Measurements from ENCODE around the gene CDR2. TPM values are rescaled to one million over a fixed set of nuclear protein-coding genes. Genes with fewer than 3 reads are reported as not detected.

CDR2 gene
- total and polyA plus RNA-seq, 2 of the 13 experiments (the other 11 are each of a cell fraction or from before 2014, with no cell fraction given): 59.0 to 78.9 TPM

DNA sequence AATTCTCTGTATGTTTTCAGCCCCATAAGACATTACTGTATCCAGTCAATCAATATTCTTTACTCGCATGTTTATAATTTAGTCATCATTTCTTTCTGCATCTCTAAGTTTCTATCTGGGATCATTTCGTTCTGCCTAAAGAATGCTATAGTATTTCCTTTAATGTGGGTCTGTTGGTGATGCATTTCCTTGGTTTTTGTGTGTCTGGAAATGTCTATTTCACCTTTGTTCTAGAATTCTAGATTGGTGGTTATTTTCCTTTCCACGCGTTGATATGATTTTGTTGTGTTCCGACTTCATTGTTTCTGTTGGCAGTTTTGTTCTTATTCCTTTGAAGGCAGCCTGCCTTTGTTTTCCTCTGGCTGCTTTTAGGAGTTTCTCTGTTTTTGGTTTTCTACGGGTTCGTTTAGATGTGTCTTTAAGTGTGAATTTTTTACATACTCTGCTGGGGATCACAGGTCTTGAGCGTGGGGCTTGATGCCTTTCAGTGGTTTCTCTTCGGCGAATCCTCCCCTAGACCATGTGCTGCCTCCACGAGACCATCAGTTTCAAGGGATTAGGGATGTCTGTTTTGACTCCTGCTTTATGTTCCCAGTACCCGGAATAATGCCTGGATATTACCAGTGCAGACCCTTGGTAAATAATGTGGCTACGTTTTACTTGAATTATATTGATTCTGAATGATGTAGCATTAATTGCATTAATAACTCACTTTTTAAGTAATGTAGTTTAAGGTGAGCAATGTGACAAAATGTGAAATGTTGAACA is 53.7 kb downstream of the CDR2 start (continued):
- TF ChIP-seq, protein P1, sequence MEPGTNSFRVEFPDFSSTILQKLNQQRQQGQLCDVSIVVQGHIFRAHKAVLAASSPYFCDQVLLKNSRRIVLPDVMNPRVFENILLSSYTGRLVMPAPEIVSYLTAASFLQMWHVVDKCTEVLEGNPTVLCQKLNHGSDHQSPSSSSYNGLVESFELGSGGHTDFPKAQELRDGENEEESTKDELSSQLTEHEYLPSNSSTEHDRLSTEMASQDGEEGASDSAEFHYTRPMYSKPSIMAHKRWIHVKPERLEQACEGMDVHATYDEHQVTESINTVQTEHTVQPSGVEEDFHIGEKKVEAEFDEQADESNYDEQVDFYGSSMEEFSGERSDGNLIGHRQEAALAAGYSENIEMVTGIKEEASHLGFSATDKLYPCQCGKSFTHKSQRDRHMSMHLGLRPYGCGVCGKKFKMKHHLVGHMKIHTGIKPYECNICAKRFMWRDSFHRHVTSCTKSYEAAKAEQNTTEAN (CRISPR knock-in tag; conservative IDR thresholded peaks at IDR 0.05): no peak
- TF ChIP-seq, protein P2, sequence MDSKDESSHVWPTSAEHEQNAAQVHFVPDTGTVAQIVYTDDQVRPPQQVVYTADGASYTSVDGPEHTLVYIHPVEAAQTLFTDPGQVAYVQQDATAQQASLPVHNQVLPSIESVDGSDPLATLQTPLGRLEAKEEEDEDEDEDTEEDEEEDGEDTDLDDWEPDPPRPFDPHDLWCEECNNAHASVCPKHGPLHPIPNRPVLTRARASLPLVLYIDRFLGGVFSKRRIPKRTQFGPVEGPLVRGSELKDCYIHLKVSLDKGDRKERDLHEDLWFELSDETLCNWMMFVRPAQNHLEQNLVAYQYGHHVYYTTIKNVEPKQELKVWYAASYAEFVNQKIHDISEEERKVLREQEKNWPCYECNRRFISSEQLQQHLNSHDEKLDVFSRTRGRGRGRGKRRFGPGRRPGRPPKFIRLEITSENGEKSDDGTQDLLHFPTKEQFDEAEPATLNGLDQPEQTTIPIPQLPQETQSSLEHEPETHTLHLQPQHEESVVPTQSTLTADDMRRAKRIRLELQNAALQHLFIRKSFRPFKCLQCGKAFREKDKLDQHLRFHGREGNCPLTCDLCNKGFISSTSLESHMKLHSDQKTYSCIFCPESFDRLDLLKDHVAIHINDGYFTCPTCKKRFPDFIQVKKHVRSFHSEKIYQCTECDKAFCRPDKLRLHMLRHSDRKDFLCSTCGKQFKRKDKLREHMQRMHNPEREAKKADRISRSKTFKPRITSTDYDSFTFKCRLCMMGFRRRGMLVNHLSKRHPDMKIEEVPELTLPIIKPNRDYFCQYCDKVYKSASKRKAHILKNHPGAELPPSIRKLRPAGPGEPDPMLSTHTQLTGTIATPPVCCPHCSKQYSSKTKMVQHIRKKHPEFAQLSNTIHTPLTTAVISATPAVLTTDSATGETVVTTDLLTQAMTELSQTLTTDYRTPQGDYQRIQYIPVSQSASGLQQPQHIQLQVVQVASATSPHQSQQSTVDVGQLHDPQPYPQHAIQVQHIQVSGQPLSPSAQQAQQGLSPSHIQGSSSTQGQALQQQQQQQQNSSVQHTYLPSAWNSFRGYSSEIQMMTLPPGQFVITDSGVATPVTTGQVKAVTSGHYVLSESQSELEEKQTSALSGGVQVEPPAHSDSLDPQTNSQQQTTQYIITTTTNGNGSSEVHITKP (CRISPR knock-in tag; IDR thresholded peaks at IDR 0.05; ENCODE audit: low read depth): no peak
- no peak for TF ChIP-seq KLF13 (CRISPR knock-in tag; IDR thresholded peaks at IDR 0.05)
- TF ChIP-seq ZNF446 (CRISPR knock-in tag; IDR thresholded peaks at IDR 0.05): no peak
- no peak for TF ChIP-seq ARNT2 (CRISPR knock-in tag; IDR thresholded peaks at IDR 0.05; ENCODE audit: low read depth)
- TF ChIP-seq SMAD9 (CRISPR knock-in tag; IDR thresholded peaks at IDR 0.05): no peak
- no peak for TF ChIP-seq NFIC (IDR thresholded peaks at IDR 0.05; ENCODE audit: low read length)
- TF ChIP-seq, protein P3, sequence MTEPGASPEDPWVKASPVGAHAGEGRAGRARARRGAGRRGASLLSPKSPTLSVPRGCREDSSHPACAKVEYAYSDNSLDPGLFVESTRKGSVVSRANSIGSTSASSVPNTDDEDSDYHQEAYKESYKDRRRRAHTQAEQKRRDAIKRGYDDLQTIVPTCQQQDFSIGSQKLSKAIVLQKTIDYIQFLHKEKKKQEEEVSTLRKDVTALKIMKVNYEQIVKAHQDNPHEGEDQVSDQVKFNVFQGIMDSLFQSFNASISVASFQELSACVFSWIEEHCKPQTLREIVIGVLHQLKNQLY (CRISPR knock-in tag; IDR thresholded peaks at IDR 0.05): no peak
- no peak for TF ChIP-seq LCORL (IDR thresholded peaks at IDR 0.05)
- peak; percentile 23; the same call in 1 of the 2 replicates for TF ChIP-seq LCORL (CRISPR knock-in tag; IDR thresholded peaks at IDR 0.05)
- TF ChIP-seq, protein P4, sequence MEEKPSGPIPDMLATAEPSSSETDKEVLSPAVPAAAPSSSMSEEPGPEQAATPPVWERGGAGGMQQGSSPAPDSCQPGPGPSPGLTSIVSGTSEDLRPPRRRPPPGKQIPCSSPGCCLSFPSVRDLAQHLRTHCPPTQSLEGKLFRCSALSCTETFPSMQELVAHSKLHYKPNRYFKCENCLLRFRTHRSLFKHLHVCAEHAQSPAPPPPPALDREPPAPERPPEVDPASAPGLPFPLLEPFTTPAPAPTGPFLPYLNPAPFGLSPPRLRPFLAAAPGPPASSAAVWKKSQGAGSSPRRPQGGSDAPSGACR (CRISPR knock-in tag; IDR thresholded peaks at IDR 0.05): 0 out of 2 replicates have a peak, but pooled peaks have one; percentile 30
- TF ChIP-seq, protein P5, sequence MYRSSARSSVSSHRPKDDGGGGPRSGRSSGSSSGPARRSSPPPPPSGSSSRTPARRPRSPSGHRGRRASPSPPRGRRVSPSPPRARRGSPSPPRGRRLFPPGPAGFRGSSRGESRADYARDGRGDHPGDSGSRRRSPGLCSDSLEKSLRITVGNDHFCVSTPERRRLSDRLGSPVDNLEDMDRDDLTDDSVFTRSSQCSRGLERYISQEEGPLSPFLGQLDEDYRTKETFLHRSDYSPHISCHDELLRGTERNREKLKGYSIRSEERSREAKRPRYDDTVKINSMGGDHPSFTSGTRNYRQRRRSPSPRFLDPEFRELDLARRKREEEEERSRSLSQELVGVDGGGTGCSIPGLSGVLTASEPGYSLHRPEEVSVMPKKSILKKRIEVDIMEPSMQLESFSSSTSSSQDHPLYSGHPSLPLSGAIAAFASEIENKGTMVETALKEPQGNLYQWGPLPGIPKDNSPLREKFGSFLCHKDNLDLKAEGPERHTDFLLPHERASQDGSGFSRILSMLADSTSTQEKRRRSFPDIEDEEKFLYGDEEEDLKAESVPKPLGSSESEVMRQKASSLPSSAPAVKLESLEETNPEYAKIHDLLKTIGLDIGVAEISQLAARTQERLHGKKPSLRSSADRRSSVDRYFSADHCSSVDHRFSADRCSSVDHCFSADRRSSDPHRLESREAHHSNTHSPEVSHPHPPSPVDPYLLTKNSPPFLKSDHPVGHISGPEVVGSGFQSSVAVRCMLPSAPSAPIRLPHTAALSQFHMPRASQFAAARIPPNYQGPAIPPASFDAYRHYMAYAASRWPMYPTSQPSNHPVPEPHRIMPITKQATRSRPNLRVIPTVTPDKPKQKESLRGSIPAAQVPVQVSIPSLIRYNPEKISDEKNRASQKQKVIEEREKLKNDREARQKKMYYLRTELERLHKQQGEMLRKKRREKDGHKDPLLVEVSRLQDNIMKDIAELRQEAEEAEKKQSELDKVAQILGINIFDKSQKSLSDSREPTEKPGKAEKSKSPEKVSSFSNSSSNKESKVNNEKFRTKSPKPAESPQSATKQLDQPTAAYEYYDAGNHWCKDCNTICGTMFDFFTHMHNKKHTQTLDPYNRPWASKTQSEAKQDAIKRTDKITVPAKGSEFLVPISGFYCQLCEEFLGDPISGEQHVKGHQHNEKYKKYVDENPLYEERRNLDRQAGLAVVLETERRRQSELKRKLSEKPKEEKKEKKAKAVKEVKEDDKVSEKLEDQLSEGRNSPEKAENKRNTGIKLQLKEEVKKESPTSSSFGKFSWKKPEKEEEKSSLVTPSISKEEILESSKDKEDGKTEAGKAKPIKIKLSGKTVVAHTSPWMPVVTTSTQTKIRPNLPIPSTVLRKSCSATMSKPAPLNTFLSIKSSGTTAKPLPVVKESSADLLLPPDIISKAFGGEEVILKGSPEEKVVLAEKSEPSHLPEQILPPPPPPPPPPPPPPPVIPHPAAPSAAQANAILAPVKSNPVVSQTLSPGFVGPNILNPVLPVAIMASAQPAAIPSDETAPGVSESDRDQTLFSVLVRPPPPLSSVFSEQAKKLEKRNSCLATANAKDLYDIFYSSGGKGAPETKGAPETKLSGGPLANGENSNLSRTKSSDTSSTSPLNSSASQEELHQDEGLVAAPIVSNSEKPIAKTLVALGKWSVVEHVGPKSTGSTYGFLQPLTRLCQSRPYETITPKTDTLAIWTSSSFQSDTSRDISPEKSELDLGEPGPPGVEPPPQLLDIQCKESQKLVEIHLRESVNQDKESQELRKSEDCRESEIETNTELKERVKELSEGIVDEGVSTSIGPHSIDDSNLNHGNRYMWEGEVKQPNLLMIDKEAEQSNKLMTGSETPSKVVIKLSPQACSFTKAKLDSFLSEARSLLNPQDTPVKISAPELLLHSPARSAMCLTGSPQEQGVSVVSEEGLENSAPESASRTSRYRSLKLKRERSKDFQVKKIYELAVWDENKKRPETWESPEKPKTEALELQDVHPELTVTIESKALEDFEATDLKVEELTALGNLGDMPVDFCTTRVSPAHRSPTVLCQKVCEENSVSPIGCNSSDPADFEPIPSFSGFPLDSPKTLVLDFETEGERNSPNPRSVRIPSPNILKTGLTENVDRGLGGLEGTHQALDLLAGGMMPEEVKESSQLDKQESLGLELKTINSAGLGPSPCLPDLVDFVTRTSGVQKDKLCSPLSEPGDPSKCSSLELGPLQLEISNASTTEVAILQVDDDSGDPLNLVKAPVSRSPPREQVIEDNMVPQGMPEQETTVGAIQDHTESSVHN (CRISPR knock-in tag; IDR thresholded peaks at IDR 0.05): 0 out of 2 replicates have a peak, but pooled peaks have one; percentile 19
- TF ChIP-seq ASH2L (IDR thresholded peaks at IDR 0.05; ENCODE audit: insufficient read length, low read depth, low read length): no peak

Data from HepG2 (cell line).